Spinal cord (tissue), 10 donors: Measurements from ENCODE around the gene KPNA3. TPM values are rescaled to one million over a fixed set of nuclear protein-coding genes. Genes with fewer than 3 reads are reported as not detected.

Experiments
- DNase-seq, 6 donors: peaks; one replicate each; pipeline versions ENCODE4 v3.0.0 to v3.0.0-alpha.2; 2013 to 2015; ENCODE audit warnings: low spot score in 6 of 6, low read depth in 4 of 6
- H3K27ac ChIP-seq: one replicate; pipeline ENCODE4 v1.5.1; 2013; ENCODE audit warnings: low read depth, low read length, control low read depth
- H3K27me3 ChIP-seq: one replicate; pipeline ENCODE4 v1.6.1; 2013; ENCODE audit warnings: low read length; ENCODE audit not compliant: control insufficient read depth, insufficient read depth
- H3K36me3 ChIP-seq: one replicate; pipeline ENCODE4 v1.6.1; 2013; ENCODE audit warnings: low read length; ENCODE audit not compliant: control insufficient read depth, insufficient read depth
- H3K4me1 ChIP-seq: one replicate; pipeline ENCODE4 v1.6.1; 2013; ENCODE audit warnings: low read length; ENCODE audit not compliant: control insufficient read depth, insufficient read depth
- H3K4me3 ChIP-seq: one replicate; pipeline ENCODE4 v1.5.1; 2013; ENCODE audit warnings: low read depth, low read length, control low read depth
- H3K9me3 ChIP-seq: one replicate; pipeline ENCODE4 v1.6.1; 2013; ENCODE audit warnings: low read length; ENCODE audit not compliant: control insufficient read depth, insufficient read depth
- WGBS: methylation state at CpG from one replicate; pipeline ENCODE4 v1.1.5; 2013; ENCODE audit warnings: missing lambda C conversion rate; ENCODE audit not compliant: insufficient coverage; 5-methylcytosine and 5-hydroxymethylcytosine counted together
- long read RNA-seq, 4 donors: transcript quantifications; one replicate each; lab custom pipeline, GENCODE V29; 2026
- polyA plus RNA-seq, 2 donors: library from polyadenylated mRNA; unstranded; fragments of 120-200 nt; gene quantifications; one replicate each; pipeline ENCODE4 v1.2.1, GENCODE V29; 2013; ENCODE audit not compliant: insufficient read length in 2 of 2
- total RNA-seq, 2 donors: library from RNA; depleted of rRNA in 1 of 2; stranded (reverse); fragments of 120-200 nt in 1 of 2; fragments of >200 nt in 1 of 2; gene quantifications; one replicate each; pipeline versions ENCODE4 v1.2.3 to v1.2.4, GENCODE V29; 2013 to 2014
- donor health status: healthy.

The KPNA3 gene
- 10 to 100 TPM; 33.9 to 57.4 TPM for total RNA-seq
- 10 to 100 TPM; 45.3 to 58.2 TPM for polyA plus RNA-seq
- long read RNA-seq, donor 1, full-length matches to known transcripts, result 6 of 6 reads
- long read RNA-seq, donor 1, partial matches to known transcripts, result 0 of 6 reads
- long read RNA-seq, donor 1, other reads (novel, unspliced or antisense), result 0 of 6 reads
- long read RNA-seq, donor 2, full-length matches to known transcripts, result 4 of 11 reads
- long read RNA-seq, donor 2, partial matches to known transcripts, result 7 of 11 reads
- long read RNA-seq, donor 2, other reads (novel, unspliced or antisense), result 0 of 11 reads
- long read RNA-seq, donor 3, full-length matches to known transcripts, result 7 of 7 reads
- long read RNA-seq, donor 3, partial matches to known transcripts, result 0 of 7 reads
- long read RNA-seq, donor 3, other reads (novel, unspliced or antisense), result 0 of 7 reads
- long read RNA-seq, donor 4, full-length matches to known transcripts, result 2 of 2 reads
- long read RNA-seq, donor 4, partial matches to known transcripts, result 0 of 2 reads
- long read RNA-seq, donor 4, other reads (novel, unspliced or antisense), result 0 of 2 reads

DNA sequence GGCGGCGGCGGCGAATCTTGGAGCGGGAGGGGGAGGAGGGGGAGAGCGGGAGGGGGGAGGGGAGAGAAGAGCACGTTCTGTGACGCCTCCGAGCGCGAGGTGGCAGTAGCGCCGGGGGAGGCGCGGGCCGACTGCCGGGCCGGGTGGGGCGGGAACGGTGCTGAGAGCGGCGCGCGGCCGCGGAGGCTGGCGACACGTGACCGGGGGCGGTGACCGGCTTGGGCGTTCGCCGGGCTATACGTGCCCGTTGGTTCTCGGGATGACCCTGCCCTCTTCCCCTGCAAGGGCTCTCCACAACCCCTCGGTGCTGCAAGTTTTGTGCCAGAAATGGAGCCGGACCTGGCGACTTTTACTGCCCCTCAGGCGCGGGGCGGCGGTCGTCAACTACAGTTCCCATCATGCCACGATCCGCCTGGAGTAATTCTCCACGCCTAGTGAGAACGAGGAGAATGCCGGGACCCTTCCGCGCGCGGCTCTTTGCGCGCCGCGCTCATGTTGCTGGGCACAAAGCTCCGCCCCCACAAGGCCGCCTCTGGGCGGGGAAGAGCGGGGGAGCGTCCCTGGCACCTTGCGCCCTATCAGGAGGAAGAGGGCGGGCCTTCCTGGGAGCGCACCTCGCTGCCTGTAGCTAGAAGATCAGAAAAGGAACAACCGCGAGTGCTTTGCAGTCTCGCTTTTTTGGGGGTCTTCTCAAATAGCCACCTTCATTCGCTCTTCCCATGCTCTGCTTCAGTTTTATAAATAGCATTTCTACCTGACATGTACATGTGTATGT, at the start of gene KPNA3:
KPNA3 (minus strand) TSS at position 133 of the 775 bp plus-strand sequence. CDS start 176 bp downstream, outside the sequence.
- H3K27ac ChIP-seq, result peak within 1 kb of the TSS; percentile 98
- H3K9me3 ChIP-seq, result no peaks in the 10 kb centered on the region
- peaks cover 3% of the 10 kb centered on the region for H3K36me3 ChIP-seq
- DNase-seq, result peak; percentile 91 to 99 (median 96)
- WGBS, result under 1% methylated on average over 63 of the region's 71 CpGs
- H3K27me3 ChIP-seq, result no peaks in the 10 kb centered on the region
- peak within 1 kb of the TSS; percentile 86 for H3K4me3 ChIP-seq
- peaks cover 8% of the 10 kb centered on the region for H3K4me1 ChIP-seq

GRCh38 chr13:49841964-49842363, 49.5 kb upstream of the KPNA3 start:
- H3K4me1 ChIP-seq, result no peaks in the 10 kb centered on the region
- no peak overlapping the region for H3K27ac ChIP-seq
- DNase-seq, result no peak
- no peaks in the 10 kb centered on the region for H3K36me3 ChIP-seq
- 57% methylated on average over 1 of the region's 2 CpGs for WGBS
- H3K9me3 ChIP-seq, result no peaks in the 10 kb centered on the region
- no peaks in the 10 kb centered on the region for H3K27me3 ChIP-seq
- H3K4me3 ChIP-seq, result no peak overlapping the region

DNA sequence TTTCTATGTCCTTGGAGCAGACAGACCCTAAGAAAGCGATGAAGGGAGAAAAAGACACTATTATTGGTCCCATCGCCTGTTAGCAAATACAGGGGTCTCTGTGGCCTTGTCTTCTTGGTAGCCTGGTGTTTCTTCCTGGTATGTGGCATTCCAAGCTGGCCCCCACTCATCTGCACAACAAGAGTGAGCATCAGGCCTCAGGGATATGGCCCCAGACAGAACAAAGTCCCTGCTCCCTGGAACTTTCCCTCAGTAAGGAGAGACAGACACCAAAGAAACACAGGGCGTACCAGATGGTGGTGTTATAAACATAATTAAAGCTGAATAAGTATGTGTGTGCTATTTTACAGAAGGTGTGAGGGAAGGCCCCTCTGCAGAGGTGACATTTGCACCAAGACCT, 48.2 kb upstream of the KPNA3 start:
- peak in 1 of 6 donors; percentile 9 for DNase-seq
- Histone ChIP-seq H3K4me1 (peaks cover 4% of the 10 kb centered on the region), H3K36me3 (no peaks in the 10 kb centered on the region), H3K4me3 (no peak overlapping the region), H3K9me3 (no peaks in the 10 kb centered on the region), H3K27ac (no peak overlapping the region), H3K27me3 (no peaks in the 10 kb centered on the region)
- WGBS, result no CpG with 5 or more reads among the region's 3 CpGs

- H3K9me3 ChIP-seq, result no peaks in the 10 kb centered on the region
- DNase-seq, result no peak
- H3K4me3 ChIP-seq, result no peak overlapping the region
- WGBS, result 93% methylated on average over 3 of the region's 4 CpGs
- no peaks in the 10 kb centered on the region for H3K27me3 ChIP-seq
- no peak overlapping the region for H3K27ac ChIP-seq
- H3K36me3 ChIP-seq, result no peaks in the 10 kb centered on the region
- H3K4me1 ChIP-seq, result peaks cover 4% of the 10 kb centered on the region
Measured at GRCh38 chr13:49840266-49840665, 47.8 kb upstream of the KPNA3 start.

GRCh38 chr13:49838989-49839388, 46.5 kb upstream of the KPNA3 start:
- peaks cover 4% of the 10 kb centered on the region for H3K4me1 ChIP-seq
- H3K27ac ChIP-seq, result no peak overlapping the region
- no peaks in the 10 kb centered on the region for H3K36me3 ChIP-seq
- no peaks in the 10 kb centered on the region for H3K27me3 ChIP-seq
- WGBS, result 100% methylated on average over 3 of the region's 4 CpGs
- no peaks in the 10 kb centered on the region for H3K9me3 ChIP-seq
- no peak for DNase-seq
- H3K4me3 ChIP-seq, result no peak overlapping the region

GRCh38 chr13:49836516-49836915, 44.0 kb upstream of the KPNA3 start:
- 15% methylated on average over 5 of the region's 5 CpGs for WGBS
- Histone ChIP-seq H3K9me3 (no peaks in the 10 kb centered on the region), H3K27ac (peak overlapping the region; percentile 13), H3K4me3 (no peak overlapping the region), H3K36me3 (no peaks in the 10 kb centered on the region), H3K27me3 (no peaks in the 10 kb centered on the region), H3K4me1 (peaks cover 4% of the 10 kb centered on the region)
- peak in 1 of 6 donors; percentile 49 for DNase-seq

DNA sequence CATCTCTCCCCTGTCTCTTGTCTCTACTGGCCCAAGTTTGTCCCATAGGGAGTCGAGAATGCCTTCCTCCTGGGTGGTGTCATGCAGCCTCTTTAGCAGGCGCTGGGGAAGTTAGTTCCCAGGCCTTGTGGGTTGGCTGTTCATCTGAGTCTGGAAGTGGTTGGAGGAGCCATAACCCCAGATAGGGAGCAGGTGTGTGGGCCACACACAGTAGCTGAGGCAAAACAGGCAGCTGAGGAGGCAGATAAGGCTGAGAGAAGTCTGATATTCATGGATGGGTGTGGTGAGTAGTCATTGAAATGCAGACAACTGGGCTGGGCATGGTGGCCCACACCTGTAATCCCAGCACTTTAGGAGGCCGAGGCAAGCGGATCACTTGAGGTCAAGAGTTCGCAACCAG, 40.9 kb upstream of the KPNA3 start:
- Histone ChIP-seq H3K27ac (no peak overlapping the region), H3K4me1 (peaks cover 4% of the 10 kb centered on the region), H3K36me3 (no peaks in the 10 kb centered on the region), H3K27me3 (no peaks in the 10 kb centered on the region), H3K4me3 (no peak overlapping the region), H3K9me3 (no peaks in the 10 kb centered on the region)
- no peak for DNase-seq
- WGBS, result 94% methylated on average over 5 of the region's 5 CpGs

DNA sequence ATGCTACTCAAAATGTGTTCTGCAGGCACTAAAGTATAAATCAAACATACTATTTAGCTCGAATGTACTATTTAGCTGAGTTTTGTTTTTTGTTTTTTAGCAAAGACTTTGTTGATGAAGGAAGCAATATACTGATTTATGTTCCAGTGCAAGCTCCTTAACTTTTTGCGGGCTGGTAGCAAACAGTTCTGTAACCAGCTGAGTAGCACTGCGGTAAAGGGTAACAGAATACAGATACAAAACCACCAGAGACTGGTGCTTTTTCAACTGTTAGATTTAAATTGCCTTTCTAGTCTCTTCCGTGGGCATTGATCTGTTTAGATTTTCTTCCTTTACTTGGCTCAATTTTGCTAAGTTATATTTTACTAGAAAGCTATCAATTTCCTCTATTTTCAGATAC, 39.0 kb upstream of the KPNA3 start:
- Histone ChIP-seq H3K4me1 (peaks cover 1% of the 10 kb centered on the region), H3K9me3 (no peaks in the 10 kb centered on the region), H3K36me3 (no peaks in the 10 kb centered on the region), H3K4me3 (no peak overlapping the region), H3K27me3 (no peaks in the 10 kb centered on the region), H3K27ac (no peak overlapping the region)
- 50% methylated on average over 1 of the region's 4 CpGs for WGBS
- peak in 1 of 6 donors; percentile 7 for DNase-seq

DNA sequence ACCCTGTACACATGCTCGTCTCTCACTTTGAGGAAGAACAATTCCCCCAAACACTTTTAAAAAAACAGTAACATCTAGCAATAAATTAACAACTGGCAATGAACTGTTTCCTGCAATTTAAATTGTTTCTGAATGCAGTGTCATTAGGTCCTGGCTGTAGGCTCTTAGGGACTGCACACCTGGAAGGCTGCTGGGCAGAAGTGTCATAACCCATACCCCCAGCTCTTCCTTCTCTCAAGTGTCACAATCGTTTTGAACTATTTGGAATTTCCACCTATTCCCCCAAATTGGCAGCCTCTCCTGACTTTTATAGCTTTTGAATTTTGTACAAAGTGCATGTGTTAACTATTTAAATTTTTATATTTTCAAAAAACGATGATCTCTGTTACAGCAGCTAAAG, 38.2 kb upstream of the KPNA3 start:
- Histone ChIP-seq H3K9me3 (no peaks in the 10 kb centered on the region), H3K27me3 (no peaks in the 10 kb centered on the region), H3K4me1 (no peaks in the 10 kb centered on the region), H3K27ac (no peak overlapping the region), H3K4me3 (no peak overlapping the region), H3K36me3 (no peaks in the 10 kb centered on the region)
- 56% methylated on average over 1 of the region's 3 CpGs for WGBS
- DNase-seq, result no peak
